Neutrophil (primary cell): Measurements from ENCODE around the gene AHRR.

ENCODE experiments used
- H3K27ac ChIP-seq: fragments of 200-600 bp; sonication (generic); 2 replicates; pipeline ENCODE4 v1.5.1; 2016; ENCODE audit warnings: mild to moderate bottlenecking, moderate library complexity
- H3K27me3 ChIP-seq: fragments of 200-600 bp; sonication (generic); 2 replicates; pipeline ENCODE4 v1.6.0; 2016; ENCODE audit warnings: mild to moderate bottlenecking
- H3K36me3 ChIP-seq: fragments of 200-600 bp; sonication (generic); 2 replicates; pipeline ENCODE4 v1.5.1; 2017
- H3K4me1 ChIP-seq, 2 experiments: fragments of 200-600 bp in 1 of 2; sonication (generic) in 1 of 2; 1 replicate in 1 of 2; 2 replicates in 1 of 2; pipeline versions ENCODE4 v1.5.1 to v1.6.1; 2013 to 2016; ENCODE audit warnings: low read depth in 1 of 2, low read length in 1 of 2, mild to moderate bottlenecking in 1 of 2, moderate library complexity in 1 of 2; ENCODE audit not compliant: control insufficient read depth in 1 of 2, insufficient read depth in 1 of 2
- H3K4me3 ChIP-seq, 2 experiments: fragments of 200-600 bp in 1 of 2; sonication (generic) in 1 of 2; 1 replicate in 1 of 2; 2 replicates in 1 of 2; pipeline ENCODE4 v1.5.1; 2013 to 2016; ENCODE audit warnings: low read depth in 1 of 2, low read length in 1 of 2, mild to moderate bottlenecking in 1 of 2, moderate library complexity in 1 of 2
- H3K9me3 ChIP-seq: fragments of 200-600 bp; sonication (generic); 2 replicates; pipeline ENCODE4 v1.5.1; 2016
- CTCF ChIP-seq: fragments of 200-600 bp; sonication (generic); IDR thresholded peaks from 2 replicates; pipeline ENCODE4 v1.5.1; 2016; ENCODE audit warnings: antibody characterized with exemption

The AHRR gene

DNA sequence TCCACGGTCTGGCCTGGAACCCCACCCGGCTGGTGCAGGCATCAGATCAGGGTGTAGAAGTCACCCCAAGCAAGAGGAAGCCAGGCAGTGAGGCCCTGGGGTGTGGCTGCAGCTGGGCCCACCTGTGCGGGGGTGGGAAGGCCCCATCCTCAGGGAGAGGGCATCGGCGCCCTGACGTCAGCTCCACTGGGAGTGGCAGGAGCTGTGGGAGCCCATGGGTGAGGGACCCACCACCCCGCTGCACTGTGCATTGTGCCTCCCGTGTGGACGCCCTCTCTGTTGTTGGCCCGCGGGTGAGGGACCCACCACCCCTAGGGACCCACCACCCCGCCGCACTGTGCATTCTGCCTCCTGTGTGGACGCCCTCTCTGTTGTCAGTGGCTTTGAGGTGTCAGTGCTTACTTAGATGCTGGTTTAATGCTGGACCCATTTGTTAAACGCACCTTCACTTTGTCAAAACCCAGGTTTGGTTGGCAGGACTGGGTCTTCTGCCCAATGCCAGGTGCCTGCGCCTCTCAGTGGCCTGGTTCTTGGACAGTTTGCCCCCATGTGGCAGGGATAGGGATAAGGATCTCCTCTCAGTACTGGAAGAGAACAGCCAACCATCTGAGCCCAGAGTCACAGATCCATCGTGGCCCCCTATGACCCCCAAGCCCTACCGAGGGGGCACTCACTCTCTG, 114.6 kb downstream of the AHRR start:
- Histone ChIP-seq H3K4me1 (no peaks in the 10 kb centered on the region), H3K36me3 (no peaks in the 10 kb centered on the region)
- TF ChIP-seq CTCF = no peak

GRCh38 chr5:436641-436975, 115.1 kb downstream of the AHRR start:
- H3K36me3 ChIP-seq = no peaks in the 10 kb centered on the region
- no peak overlapping the region for H3K4me3 ChIP-seq
- H3K27me3 ChIP-seq = peaks cover 4% of the 10 kb centered on the region
- TF ChIP-seq CTCF = no peak
- H3K4me1 ChIP-seq = no peaks in the 10 kb centered on the region
- no peaks in the 10 kb centered on the region for H3K9me3 ChIP-seq
- H3K27ac ChIP-seq = no peak overlapping the region

More for the DNA sequence above, 114.6 kb downstream of the AHRR start:
- H3K9me3 ChIP-seq = no peaks in the 10 kb centered on the region
- peaks cover 9% of the 10 kb centered on the region for H3K27me3 ChIP-seq
- no peak overlapping the region for H3K4me3 ChIP-seq
- H3K27ac ChIP-seq = no peak overlapping the region

DNA sequence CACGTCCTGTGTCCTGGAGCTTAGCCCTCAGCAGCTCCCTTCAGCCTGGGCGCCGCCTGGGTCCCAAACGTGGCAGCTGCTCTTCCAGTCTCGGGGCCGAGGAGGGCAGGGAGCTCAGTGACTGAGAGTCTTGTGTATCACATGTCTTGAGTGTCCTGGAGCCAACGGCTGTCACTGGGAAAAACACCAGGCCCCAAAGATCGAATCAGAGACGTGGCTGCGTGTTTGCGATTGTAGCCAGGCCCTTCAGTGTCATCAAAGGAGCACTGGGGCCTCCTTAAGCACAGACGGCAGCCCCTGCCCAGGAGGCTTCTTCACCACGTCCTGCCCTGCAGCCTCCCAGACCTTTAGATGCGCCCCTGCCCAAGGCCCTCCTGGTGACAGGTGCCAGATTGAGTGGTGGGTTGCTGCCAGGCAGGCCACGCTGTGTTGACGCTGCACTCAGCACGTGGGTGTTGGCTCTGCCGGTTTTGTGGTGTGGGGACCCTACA, 115.8 kb downstream of the AHRR start:
- no peak for TF ChIP-seq CTCF

DNA sequence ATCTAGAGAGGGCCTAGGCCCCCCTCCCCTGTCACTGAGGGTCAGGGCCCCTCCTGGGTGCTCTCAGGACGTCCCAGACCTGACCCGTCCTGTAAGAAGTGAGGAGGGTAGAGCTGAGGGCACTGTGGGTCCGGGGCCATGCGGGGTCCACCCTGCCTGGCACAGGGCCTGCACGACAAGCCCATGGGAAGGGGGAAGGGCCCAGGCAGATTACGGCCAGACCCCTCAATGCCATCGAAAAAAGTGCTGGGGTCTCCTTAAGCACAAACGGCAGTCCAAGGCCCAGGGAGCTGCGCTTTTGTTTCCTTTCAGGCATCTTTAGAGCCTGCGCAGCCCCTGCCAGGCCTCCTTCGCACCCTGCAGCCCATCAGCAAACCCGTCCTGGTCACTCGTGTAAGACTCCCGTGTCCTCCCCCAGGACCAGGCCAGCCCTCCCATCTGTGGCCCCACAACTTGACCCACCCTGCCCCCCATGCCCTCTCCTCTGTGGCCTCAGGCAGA, 117.0 kb downstream of the AHRR start:
- peaks cover 10 to 11% of the 10 kb centered on the region in 2 experiments for H3K4me1 ChIP-seq
- H3K9me3 ChIP-seq = no peaks in the 10 kb centered on the region
- peaks cover 3% of the 10 kb centered on the region for H3K27me3 ChIP-seq
- no peak overlapping the region for H3K4me3 ChIP-seq
- no peak for TF ChIP-seq CTCF
- H3K36me3 ChIP-seq = no peaks in the 10 kb centered on the region
- H3K27ac ChIP-seq = no peak overlapping the region

More for the DNA sequence above, 115.8 kb downstream of the AHRR start:
- H3K4me3 ChIP-seq = no peak overlapping the region
- H3K27ac ChIP-seq = no peak overlapping the region
- H3K36me3 ChIP-seq = no peaks in the 10 kb centered on the region
- peaks cover 3 to 4% of the 10 kb centered on the region in 2 experiments for H3K4me1 ChIP-seq
- no peaks in the 10 kb centered on the region for H3K9me3 ChIP-seq
- H3K27me3 ChIP-seq = peaks cover 3% of the 10 kb centered on the region

DNA sequence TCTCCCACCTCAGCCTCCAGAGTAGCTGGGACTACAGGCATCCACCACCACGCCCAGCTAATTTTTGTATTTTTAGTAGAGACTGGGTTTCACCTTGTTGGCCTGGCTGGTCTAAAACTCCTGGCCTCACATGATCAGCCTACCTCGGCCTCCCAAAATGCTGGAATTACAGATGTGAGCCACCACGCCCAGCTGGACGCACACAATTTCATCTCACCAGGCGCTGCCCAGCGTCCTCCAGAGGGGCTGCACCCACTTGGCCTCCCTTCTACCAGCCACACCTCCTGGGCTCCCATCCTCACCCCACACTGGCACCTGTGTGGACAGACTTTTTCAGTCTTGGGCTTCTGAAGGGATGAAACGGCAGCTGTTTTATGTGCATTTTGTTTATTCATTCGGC, 117.7 kb downstream of the AHRR start:
- Histone ChIP-seq H3K27ac (no peak overlapping the region), H3K4me1 (peaks cover 16 to 18% of the 10 kb centered on the region in 2 experiments), H3K9me3 (no peaks in the 10 kb centered on the region), H3K4me3 (no peak overlapping the region), H3K36me3 (no peaks in the 10 kb centered on the region), H3K27me3 (peaks cover 3% of the 10 kb centered on the region)
- no peak for TF ChIP-seq CTCF
